GM19025 (cell line): ENCODE results near the gene TAS2R14.

Experiments used
- ATAC-seq: cut with Tn5 transposase; IDR thresholded peaks from one replicate; pipeline ENCODE4 v1.9.1; 2021; ENCODE audit warnings: mild to moderate bottlenecking, low read depth, moderate library complexity; ENCODE audit not compliant: unreplicated experiment

Gene TAS2R14

GRCh38 chr12:10939163-10939562 lies at the start of gene TAS2R14:
Gene TAS2R14, minus strand, starts transcription at chr12:10939263. Its CDS starts 56 bp downstream, at chr12:10939207.
- ATAC-seq, result no peak

DNA sequence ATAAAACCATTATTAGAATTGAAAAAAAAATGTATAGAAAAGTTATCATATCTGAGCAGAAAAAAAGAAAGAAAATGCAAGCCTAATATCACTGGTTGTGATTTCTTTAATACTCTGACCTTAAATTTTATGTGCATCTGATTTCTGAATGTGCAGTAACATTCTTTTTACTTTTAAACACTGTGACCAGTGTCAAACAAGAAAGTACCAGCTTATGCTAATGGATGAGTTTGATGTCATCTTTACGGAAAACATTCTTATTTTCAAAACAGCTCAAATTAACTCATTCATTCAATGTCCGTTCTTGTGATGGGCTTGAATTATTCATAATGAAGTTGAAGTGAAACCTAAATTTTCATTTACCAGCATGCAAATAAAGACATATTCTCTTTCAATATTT lies 47.7 kb upstream of the TAS2R14 start, which contains the start of gene TAS2R50:
Gene TAS2R50 (minus strand): TSS at position 101 of the 400 bp plus-strand sequence. CDS start 52 bp downstream, at position 49.
- no peak for ATAC-seq

GRCh38 chr12:10982244-10982643 lies 43.2 kb upstream of the TAS2R14 start:
- no peak for ATAC-seq

DNA sequence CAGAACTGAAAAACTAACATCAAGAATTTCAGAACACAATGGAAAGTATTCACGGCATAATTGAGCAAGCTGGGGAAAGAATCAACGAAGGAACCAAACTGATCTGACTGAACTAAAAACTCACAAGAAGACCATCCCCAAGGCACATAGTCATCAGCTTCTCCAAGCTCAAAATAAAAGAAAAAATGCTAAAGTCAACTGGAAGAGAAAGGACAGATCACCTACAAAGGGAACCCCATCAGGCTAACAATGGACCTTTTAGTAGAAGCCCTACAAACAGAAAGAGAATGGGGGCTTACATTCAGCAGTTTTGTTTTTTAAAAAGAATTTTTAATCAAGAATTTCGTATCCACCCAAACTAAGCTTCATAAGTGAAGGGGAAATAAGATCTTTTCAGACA lies 35.9 kb upstream of the TAS2R14 start:
- no peak for ATAC-seq

- no peak for ATAC-seq
These were observed 29.8 kb upstream of the TAS2R14 start for GRCh38 chr12:10968765-10969456.

DNA sequence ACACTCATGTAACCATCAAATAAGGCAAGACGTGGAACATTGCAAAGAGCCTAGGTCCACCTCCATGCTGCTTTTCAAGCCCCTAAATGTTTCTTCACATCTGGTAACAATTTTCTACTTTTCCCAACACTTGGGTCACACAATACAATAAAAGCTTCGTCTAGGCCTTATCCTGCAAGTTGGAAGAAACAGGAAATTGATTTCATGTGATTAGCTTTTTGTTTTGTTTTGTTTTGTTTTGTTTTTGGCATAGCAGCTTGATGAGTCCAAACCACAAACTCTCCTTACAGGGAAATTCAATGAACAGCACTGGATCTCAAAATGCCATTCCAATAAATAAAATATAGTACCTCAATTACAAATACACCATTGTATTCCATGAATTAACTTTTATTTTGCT lies 28.3 kb upstream of the TAS2R14 start:
- no peak for ATAC-seq

GRCh38 chr12:10966314-10966713 lies 27.3 kb upstream of the TAS2R14 start:
- no peak for ATAC-seq

GRCh38 chr12:10965476-10965875 lies 26.4 kb upstream of the TAS2R14 start:
- ATAC-seq, result no peak

GRCh38 chr12:10960211-10960610 lies 21.1 kb upstream of the TAS2R14 start:
- ATAC-seq, result no peak

DNA sequence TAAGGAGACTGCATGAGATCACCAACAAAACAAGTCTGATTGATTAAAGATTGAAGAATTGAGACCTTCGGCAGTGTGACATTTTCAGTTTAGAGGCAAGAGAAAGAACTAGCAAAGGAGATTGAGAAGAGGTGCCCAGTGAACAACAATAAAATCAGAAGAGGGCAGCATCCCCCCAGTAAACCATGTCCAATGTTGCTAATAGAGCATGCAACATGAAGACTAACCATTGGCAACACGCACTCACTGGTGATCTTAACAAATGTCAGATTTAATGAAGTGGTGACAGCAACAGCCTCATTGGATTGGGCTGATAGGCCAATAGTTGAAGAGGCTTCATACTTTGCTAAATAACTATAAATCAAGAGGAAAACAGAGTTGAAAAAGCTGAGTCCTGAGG lies 20.7 kb upstream of the TAS2R14 start:
- ATAC-seq, result no peak

GRCh38 chr12:10957741-10958140 lies 18.7 kb upstream of the TAS2R14 start:
- no peak for ATAC-seq

DNA sequence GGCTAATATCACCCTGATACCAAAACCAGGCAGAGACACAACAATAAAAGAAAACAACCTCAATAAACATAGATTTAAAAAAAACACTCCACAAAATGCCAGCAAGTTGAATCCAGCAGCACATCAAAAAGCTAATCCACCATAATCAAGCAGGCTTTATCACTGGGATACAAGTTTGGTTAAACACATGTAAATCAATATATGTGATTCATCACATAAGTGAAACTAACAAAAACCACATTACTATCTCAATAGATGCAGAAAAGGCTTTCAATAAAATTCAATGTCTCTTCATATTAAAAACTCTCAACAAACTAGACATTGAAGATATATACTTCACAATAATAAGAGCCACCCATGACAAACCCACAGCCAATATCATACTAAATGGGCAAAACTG lies 17.0 kb upstream of the TAS2R14 start:
- no peak for ATAC-seq

DNA sequence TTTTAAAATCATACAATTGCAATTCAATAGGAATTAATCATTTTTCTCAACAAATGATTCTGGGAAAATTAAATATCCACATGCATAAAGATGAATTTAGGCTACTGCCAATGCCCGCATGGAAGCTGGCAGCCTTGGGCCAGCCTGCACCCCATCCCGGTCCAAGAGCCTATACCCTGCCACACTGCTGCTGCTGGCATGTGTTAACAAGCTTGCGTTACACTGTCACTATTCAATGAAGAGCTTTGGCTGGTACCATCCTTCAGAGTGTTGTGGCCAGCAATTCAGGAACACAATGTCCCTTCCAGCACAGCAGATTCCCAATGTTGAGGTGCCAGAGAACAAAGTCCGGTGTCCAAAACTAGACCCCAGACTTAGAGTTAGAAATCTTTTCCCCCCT lies 13.6 kb upstream of the TAS2R14 start:
- no peak for ATAC-seq

DNA sequence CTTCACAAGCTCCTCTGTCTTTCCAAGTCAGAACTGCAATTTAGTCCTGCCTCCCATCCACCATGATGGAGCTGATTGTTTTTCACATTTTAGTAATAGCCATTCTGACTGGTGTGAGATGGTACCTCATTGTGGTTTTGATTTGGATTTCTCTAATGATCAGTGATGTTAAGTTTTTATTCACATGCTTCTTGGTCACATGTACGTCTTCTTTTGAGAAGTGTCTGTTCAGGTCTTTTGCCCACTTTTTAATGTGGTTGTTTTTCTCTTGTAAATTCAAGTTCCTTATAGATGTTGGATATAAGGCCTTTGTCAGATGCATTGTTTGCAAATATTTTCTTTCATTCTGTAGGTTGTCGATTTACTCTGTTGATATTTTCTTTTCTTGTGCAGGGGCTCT lies 4.1 kb upstream of the TAS2R14 start:
- ATAC-seq, result no peak

- ATAC-seq, result no peak
These were observed 3.0 kb upstream of the TAS2R14 start for GRCh38 chr12:10941916-10942607.

DNA sequence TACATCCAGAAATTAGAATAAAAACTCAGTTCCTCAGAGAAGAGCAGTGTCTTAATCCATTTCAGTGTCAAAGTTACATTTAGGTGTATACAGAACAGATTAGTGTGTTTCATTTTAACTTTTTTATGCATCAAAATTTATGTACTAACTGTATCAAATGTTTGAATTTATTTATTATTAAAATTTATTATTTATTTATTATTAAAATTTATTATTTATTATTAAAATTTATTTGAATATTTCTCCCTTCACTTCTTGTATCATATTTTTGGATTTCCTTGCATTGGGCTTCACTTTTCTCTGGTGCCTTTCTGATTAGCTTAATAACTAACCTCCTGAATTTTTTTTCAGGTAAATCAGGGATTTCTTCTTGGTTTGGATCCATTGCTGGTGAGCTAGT lies 2.3 kb upstream of the TAS2R14 start:
- no peak for ATAC-seq

DNA sequence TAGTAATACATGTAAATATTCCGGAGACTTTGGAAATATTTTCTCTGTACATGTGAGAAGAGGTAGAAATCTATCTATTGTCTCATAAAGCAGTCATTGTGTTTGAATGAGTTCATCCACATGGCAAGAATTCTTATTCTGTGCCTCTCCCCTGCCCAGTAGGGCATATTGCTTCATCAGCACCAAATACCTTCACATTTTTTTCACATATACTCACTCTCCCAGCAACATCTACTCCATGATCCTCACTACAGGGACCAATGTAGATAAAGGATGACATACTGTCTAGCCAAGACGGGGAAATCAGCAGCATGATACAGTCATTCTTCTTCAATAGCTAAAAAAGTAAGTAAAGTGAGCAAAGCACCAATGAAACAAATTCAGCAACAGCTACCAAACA lies 1.3 kb upstream of the TAS2R14 start:
- no peak for ATAC-seq

- no peak for ATAC-seq
These were observed 2.6 kb downstream of the TAS2R14 start for GRCh38 chr12:10936506-10936905.

DNA sequence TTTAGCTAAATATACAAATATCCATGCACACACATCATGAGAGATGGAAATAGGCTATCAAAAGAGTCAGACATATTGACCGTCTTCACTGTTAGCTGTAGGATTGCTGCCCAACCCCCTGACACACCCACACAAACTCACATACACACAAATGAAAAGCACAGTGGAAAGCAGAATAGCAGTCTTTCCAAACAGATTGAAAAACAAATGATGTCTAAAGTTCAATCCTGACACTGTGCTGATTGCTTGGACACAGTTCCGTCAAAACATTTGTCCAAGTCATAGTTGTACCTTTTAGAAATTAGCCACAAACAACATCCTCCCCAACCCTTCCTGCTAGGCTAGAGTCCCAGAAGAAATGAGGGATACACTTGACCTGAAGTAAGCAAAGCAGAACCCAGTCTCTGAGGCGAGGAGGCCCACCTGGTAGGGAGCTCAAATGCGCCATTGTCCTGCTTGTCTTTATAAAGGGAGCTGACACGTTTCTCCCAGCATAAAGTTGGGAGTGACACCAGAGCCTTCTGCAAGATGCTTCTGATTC lies 10.2 kb downstream of the TAS2R14 start, which contains the start of gene PRH2:
Gene PRH2 (plus strand): TSS at position 491 of the 541 bp plus-strand sequence. CDS start 38 bp downstream, at position 529.
- ATAC-seq, result no peak

DNA sequence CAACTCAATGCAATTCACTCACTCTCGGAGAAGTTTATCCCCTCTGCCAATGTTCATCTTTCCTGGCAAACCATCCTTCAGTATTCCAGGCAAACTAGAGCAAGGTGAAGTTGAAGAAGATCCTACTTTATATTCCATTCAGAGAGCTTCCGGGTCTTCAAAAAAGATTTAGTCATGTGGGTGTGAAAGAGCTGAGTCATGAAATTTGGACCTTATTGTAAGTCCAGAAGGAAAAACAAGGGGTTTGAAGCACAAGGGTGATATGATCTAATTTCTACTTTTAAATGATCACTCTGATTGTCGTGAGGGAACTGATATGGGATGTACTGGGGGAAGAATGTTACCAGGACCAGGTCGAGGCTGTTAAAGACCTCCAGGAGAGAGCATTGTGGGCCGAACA lies 12.8 kb downstream of the TAS2R14 start:
- ATAC-seq, result no peak

DNA sequence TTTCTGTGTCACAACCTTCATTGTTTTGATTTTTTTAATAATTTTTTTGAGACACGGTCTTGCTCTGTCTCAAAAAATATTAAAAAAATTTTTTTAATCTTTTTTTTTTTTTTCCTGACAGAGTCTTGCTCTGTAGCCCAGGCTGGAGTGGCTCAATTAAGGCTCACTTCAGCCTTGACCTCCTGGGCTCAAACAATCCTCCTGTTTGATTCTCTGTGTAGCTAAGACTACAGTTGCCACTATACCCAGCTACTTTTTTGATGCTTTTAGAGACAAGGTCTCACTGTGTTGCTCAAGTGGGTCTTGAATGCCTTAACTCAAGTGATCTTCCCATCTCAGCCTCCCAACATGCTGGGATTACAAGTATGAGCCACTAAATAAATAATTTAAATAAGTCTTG lies 19.3 kb downstream of the TAS2R14 start:
- no peak for ATAC-seq

- ATAC-seq, result no peak
These were observed 28.7 kb downstream of the TAS2R14 start for GRCh38 chr12:10910380-10910779.
